ENCODE data around the gene SYK.

The SYK gene

DNA sequence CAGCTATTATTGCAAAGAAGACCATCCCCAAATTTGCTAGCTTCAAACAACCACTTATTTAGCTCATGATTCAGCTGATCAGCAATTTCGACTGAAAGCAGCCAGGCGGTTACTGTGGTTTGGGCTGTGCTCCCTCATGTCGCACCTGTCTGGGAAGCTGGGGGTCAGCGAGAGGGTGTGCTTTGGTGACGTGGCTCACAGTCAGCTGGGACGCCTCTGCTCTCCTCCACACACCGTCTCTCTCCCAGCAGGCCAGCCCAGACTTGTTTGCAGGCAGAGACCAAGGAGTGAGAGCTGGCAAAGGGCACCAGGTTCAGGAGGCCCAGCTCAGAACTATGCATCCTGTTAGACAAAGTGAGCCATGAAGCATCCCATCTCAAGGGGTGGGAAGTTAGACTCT lies 140.9 kb downstream of the SYK start:
- Histone ChIP-seq H3K4me1 (ENCODE audit: insufficient read depth, low read length) (no peaks in the 10 kb centered on the region), H3K9ac (ENCODE audit: low read depth, low read length) (no peak overlapping the region), H3K9me3 (ENCODE audit: control insufficient read depth, insufficient read depth, low read length) (no peaks in the 10 kb centered on the region), H3K36me3 (ENCODE audit: insufficient read depth, low read length) (no peaks in the 10 kb centered on the region)

DNA sequence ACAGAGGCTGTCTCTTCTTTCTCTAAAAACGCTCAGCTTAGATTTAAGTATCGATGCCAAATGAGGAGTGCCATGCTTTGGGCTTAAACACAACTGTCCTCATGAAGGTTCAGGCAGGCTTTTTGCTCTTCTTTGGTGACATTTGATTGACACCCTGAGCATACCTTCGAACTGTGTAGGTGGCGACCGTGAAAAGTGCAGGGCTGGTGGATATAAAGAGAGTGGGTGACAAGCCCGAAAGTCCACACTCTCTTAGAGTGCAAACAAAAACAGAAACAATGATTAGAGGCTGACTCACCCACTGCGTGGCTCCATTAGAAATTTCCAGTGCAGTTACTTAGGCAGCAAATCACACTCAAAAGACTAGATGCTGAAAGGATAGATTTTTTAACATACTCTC lies 141.7 kb downstream of the SYK start:
- no peak overlapping the region for H3K9ac ChIP-seq (ENCODE audit: low read depth, low read length)
- H3K36me3 ChIP-seq (ENCODE audit: insufficient read depth, low read length): no peaks in the 10 kb centered on the region
- no peaks in the 10 kb centered on the region for H3K9me3 ChIP-seq (ENCODE audit: control insufficient read depth, insufficient read depth, low read length)
- no peaks in the 10 kb centered on the region for H3K4me1 ChIP-seq (ENCODE audit: insufficient read depth, low read length)

DNA sequence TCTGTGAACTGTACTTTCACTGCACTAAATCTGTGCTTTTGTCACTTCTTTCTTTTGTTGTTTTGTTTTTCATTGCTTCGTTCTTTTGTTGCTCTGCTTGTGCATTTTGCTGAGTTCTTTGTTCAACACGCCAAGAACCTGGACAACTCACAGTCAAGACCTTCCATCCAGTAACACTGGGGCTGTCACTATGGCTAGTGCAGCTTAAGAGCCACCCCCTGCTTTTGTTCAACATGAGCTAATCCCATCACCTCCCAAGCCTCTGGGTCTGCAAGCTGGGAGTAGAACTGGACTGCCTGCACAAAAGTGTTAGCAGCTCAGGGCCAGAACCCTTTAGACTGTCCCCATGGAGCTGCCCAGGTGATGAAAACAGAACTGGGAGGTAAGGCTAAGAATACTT lies 143.7 kb downstream of the SYK start:
- Histone ChIP-seq H3K36me3 (ENCODE audit: insufficient read depth, low read length) (no peaks in the 10 kb centered on the region), H3K9me3 (ENCODE audit: control insufficient read depth, insufficient read depth, low read length) (no peaks in the 10 kb centered on the region), H3K4me1 (ENCODE audit: insufficient read depth, low read length) (no peaks in the 10 kb centered on the region), H3K9ac (ENCODE audit: low read depth, low read length) (no peak overlapping the region)

DNA sequence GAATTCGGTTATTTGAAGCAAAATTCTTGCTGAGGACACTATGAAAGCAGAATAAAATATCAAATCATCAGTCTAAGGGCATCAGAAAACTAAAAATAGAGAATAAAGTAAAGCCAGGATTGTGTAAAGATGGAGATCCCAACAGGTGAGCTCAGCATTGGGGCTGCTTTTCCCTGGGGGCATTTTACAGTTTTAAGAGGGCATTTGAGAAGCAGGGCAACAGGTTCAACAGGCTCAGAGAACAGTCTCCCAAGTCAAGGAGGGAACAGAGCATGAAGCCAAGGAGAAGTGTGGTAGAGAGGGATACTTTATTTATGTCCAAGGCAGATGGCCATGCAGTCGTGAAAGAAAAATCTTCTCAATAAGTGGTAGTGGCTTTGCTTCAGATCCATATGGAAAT lies 145.4 kb downstream of the SYK start:
- H3K9me3 ChIP-seq (ENCODE audit: control insufficient read depth, insufficient read depth, low read length): no peaks in the 10 kb centered on the region; the same call in 1 of the 2 replicates
- H3K9ac ChIP-seq (ENCODE audit: low read depth, low read length): no peak overlapping the region
- no peaks in the 10 kb centered on the region for H3K36me3 ChIP-seq (ENCODE audit: insufficient read depth, low read length)
- no peaks in the 10 kb centered on the region for H3K4me1 ChIP-seq (ENCODE audit: insufficient read depth, low read length)

Data from ES-I3 (cell line).